ENCODE results near the gene CLEC4F. TPM values are rescaled to one million over a fixed set of nuclear protein-coding genes. Genes with fewer than 3 reads are reported as not detected.

The CLEC4F gene
- total and polyA plus RNA-seq, 12 donors, result 0.06 to 2.4 (median 0.30) TPM; not detected in 2

GRCh38 chr2:70834106-70834505 is 13.7 kb upstream of the CLEC4F start:
- H3K27me3 ChIP-seq, result peaks cover 0 to 4% (median 0%) of the 10 kb centered on the region in 7 donors
- H3K4me1 ChIP-seq, result peaks cover 0 to 40% (median 25%) of the 10 kb centered on the region in 9 donors
- H3K9me3 ChIP-seq, result no peaks in the 10 kb centered on the region
- no peak for DNase-seq
- H3K4me3 ChIP-seq, result no peak overlapping the region
- no peak for ATAC-seq
- no peak overlapping the region for H3K27ac ChIP-seq
- no peak for TF ChIP-seq CTCF (IDR thresholded peaks at IDR 0.05)
- 82 to 92% methylated on average over 2 of the region's 2 CpGs for WGBS, 2 donors
- intact Hi-C loops (cut with DNase I), result no loop called here
- no peaks in the 10 kb centered on the region for H3K36me3 ChIP-seq

- intact Hi-C loops (cut with DNase I), result no loop called here
- Histone ChIP-seq H3K4me1 (peaks cover 0 to 39% (median 32%) of the 10 kb centered on the region in 9 donors), H3K4me3 (no peak overlapping the region), H3K36me3 (no peaks in the 10 kb centered on the region), H3K9me3 (no peaks in the 10 kb centered on the region), H3K27ac (no peak overlapping the region), H3K27me3 (peaks cover 0 to 4% (median 0%) of the 10 kb centered on the region in 7 donors)
- WGBS, 2 donors, result 56 to 71% methylated on average over 1 of the region's 1 CpG
- no peak for TF ChIP-seq CTCF (IDR thresholded peaks at IDR 0.05)
- no peak for ATAC-seq
- DNase-seq, result no peak
Measured at GRCh38 chr2:70833246-70833645, 12.8 kb upstream of the CLEC4F start.

GRCh38 chr2:70832386-70832785 is 12.0 kb upstream of the CLEC4F start:
- TF ChIP-seq CTCF (IDR thresholded peaks at IDR 0.05), result no peak
- no peak overlapping the region for H3K4me3 ChIP-seq
- intact Hi-C loops (cut with DNase I), result no loop called here
- DNase-seq (no peak), ATAC-seq (no peak)
- WGBS, 2 donors, result 94% methylated on average over 2 of the region's 2 CpGs
- peaks cover 0 to 4% (median 0%) of the 10 kb centered on the region in 7 donors for H3K27me3 ChIP-seq
- no peak overlapping the region for H3K27ac ChIP-seq
- no peaks in the 10 kb centered on the region for H3K9me3 ChIP-seq
- H3K4me1 ChIP-seq, result peaks cover 0 to 44% (median 34%) of the 10 kb centered on the region in 9 donors
- H3K36me3 ChIP-seq, result no peaks in the 10 kb centered on the region

- WGBS, 2 donors, result 55 to 75% methylated on average over 6 of the region's 6 CpGs
- no peak for ATAC-seq
Measured at GRCh38 chr2:70831861-70832260, 11.5 kb upstream of the CLEC4F start.

More at GRCh38 chr2:70831861-70832260, 11.5 kb upstream of the CLEC4F start:
- Histone ChIP-seq H3K4me3 (no peak overlapping the region), H3K9me3 (no peaks in the 10 kb centered on the region), H3K4me1 (peaks cover 0 to 47% (median 34%) of the 10 kb centered on the region in 9 donors), H3K27me3 (peaks cover 0 to 4% (median 0%) of the 10 kb centered on the region in 7 donors), H3K27ac (no peak overlapping the region), H3K36me3 (no peaks in the 10 kb centered on the region)
- TF ChIP-seq CTCF (IDR thresholded peaks at IDR 0.05), result no peak
- DNase-seq, result no peak
- intact Hi-C loops (cut with DNase I), result no loop called here
